GM23338 (cell line): ENCODE data around the gene RASL11B. TPM values are rescaled to one million over a fixed set of nuclear protein-coding genes. Genes with fewer than 3 reads are reported as not detected.
A peak's percentile ranks its signal among the peaks of the same experiment; 100 is the strongest.

ENCODE experiments used
- ATAC-seq: fragments of 200-7000 bp; cut with Tn5 transposase; 3 replicates; pipeline ENCODE4 v1.9.1; 2020
- DNase-seq: peaks from one replicate; pipeline ENCODE4 v3.0.0-alpha.2; 2015; ENCODE audit warnings: low spot score
- H2AFZ ChIP-seq: fragments of 200-600 bp; sonication (generic); 2 replicates; pipeline ENCODE4 v1.8.0; 2016; ENCODE audit warnings: antibody characterized with exemption, mild to moderate bottlenecking, moderate library complexity
- H3F3A ChIP-seq: fragments of 200-600 bp; sonication (generic); replicated peaks from 2 replicates; pipeline ENCODE4 v1.8.0; 2017; ENCODE audit warnings: antibody characterized with exemption, mixed run types, low read depth
- H3K27ac ChIP-seq: fragments of 200-600 bp; sonication (generic); 2 replicates; pipeline ENCODE4 v1.6.1; 2016; ENCODE audit warnings: low read depth
- H3K27me3 ChIP-seq: fragments of 200-600 bp; sonication (generic); 2 replicates; pipeline ENCODE4 v1.8.0; 2016; ENCODE audit warnings: mild to moderate bottlenecking, mixed run types, moderate library complexity; ENCODE audit not compliant: insufficient read depth
- H3K36me3 ChIP-seq: fragments of 200-600 bp; sonication (generic); 2 replicates; pipeline ENCODE4 v1.8.0; 2016; ENCODE audit warnings: mild to moderate bottlenecking; ENCODE audit not compliant: insufficient read depth
- H3K4me1 ChIP-seq: fragments of 200-600 bp; sonication (generic); 2 replicates; pipeline ENCODE4 v1.8.0; 2016; ENCODE audit warnings: mild to moderate bottlenecking, moderate library complexity; ENCODE audit not compliant: insufficient read depth
- H3K4me2 ChIP-seq: fragments of 200-600 bp; sonication (generic); 2 replicates; pipeline ENCODE4 v1.7.1; 2017; ENCODE audit warnings: mixed run types
- H3K4me3 ChIP-seq: fragments of 200-600 bp; sonication (generic); 2 replicates; pipeline ENCODE4 v1.6.1; 2016; ENCODE audit warnings: mixed run types
- H3K79me2 ChIP-seq: fragments of 200-600 bp; sonication (generic); replicated peaks from 2 replicates; pipeline ENCODE4 v1.8.0; 2017; ENCODE audit warnings: mild to moderate bottlenecking; ENCODE audit not compliant: insufficient read depth
- H3K9me2 ChIP-seq: fragments of 200-600 bp; sonication (generic); 2 replicates; pipeline ENCODE4 v1.8.0; 2017; ENCODE audit not compliant: insufficient read depth
- H4K20me1 ChIP-seq: fragments of 200-600 bp; sonication (generic); replicated peaks from 2 replicates; pipeline ENCODE4 v1.8.0; 2017; ENCODE audit warnings: mild to moderate bottlenecking; ENCODE audit not compliant: insufficient read depth
- H3K27ac Mint-ChIP-seq: 2 replicates; pipeline ENCODE4 v1.8.0; 2020; ENCODE audit warnings: inconsistent platforms, mild to moderate bottlenecking, moderate library complexity, mixed read lengths
- H3K27me3 Mint-ChIP-seq: 3 replicates; pipeline ENCODE4 v1.8.0; 2022; ENCODE audit warnings: low read depth, mild to moderate bottlenecking, moderate library complexity, mixed read lengths, inconsistent platforms; ENCODE audit not compliant: insufficient read depth, poor library complexity
- H3K36me3 Mint-ChIP-seq: 3 replicates; pipeline ENCODE4 v1.8.0; 2021; ENCODE audit warnings: low read depth, mild to moderate bottlenecking, inconsistent platforms, moderate library complexity, mixed read lengths
- H3K4me1 Mint-ChIP-seq: 3 replicates; pipeline ENCODE4 v1.8.0; 2020; ENCODE audit warnings: mild to moderate bottlenecking, inconsistent platforms, mixed read lengths
- H3K4me3 Mint-ChIP-seq: 3 replicates; pipeline ENCODE4 v1.8.0; 2021; ENCODE audit warnings: moderate library complexity, mild to moderate bottlenecking, inconsistent platforms, mixed read lengths
- H3K9me3 Mint-ChIP-seq: 3 replicates; pipeline ENCODE4 v1.8.0; 2020; ENCODE audit warnings: moderate library complexity, mild to moderate bottlenecking, inconsistent platforms, mixed read lengths
- CREB1 ChIP-seq: fragments of 250-450 bp; sonication (Bioruptor Pico); IDR thresholded peaks from 2 replicates; pipeline ENCODE4 v1.5.0; 2020; ENCODE audit warnings: low read depth, mild to moderate bottlenecking, moderate library complexity
- CTCF ChIP-seq, 2 experiments: fragments of 200-600 bp in 1 of 2; sonication (generic) in 1 of 2; conservative IDR thresholded peaks; 2 replicates each; pipeline versions ENCODE4 v1.5.1 to v1.6.1; 2016 to 2017; ENCODE audit warnings: antibody characterized with exemption in 2 of 2, low read depth in 2 of 2, mild to moderate bottlenecking in 2 of 2, moderate library complexity in 1 of 2
- EZH2phosphoT487 ChIP-seq: fragments of 200-600 bp; sonication (generic); IDR thresholded peaks from one replicate; pipeline ENCODE4 v1.8.1; 2018; ENCODE audit warnings: antibody characterized with exemption; ENCODE audit not compliant: unreplicated experiment
- JUNB ChIP-seq: IDR thresholded peaks from one replicate; pipeline ENCODE4 v1.6.1; 2016; ENCODE audit warnings: antibody characterized with exemption; ENCODE audit not compliant: unreplicated experiment
- POLR2AphosphoS5 ChIP-seq: IDR thresholded peaks from 2 replicates; pipeline ENCODE4 v1.6.1; 2016; ENCODE audit warnings: antibody characterized with exemption, low read depth
- STAT1 ChIP-seq: IDR thresholded peaks from one replicate; pipeline ENCODE4 v1.6.1; 2016; ENCODE audit warnings: antibody characterized with exemption; ENCODE audit not compliant: unreplicated experiment
- ZNF114 ChIP-seq: fragments of 250-450 bp; sonication (Bioruptor Pico); IDR thresholded peaks from 2 replicates; pipeline ENCODE4 v1.5.0; 2020; ENCODE audit warnings: mild to moderate bottlenecking, moderate library complexity
- polyA plus RNA-seq: library from polyadenylated mRNA; unstranded; fragments of >200 nt; fragmentation: Nextera tagmentation; extraction: Ambion mirVana; gene quantifications from 2 replicates; pipeline ENCODE4 v1.2.1, GENCODE V29; 2016
- total RNA-seq: library from RNA; depleted of rRNA; stranded (reverse); fragments of >200 nt; shearing (Covaris generic); gene quantifications from 2 replicates; pipeline ENCODE4 v1.2.3, GENCODE V29; 2014
- TF ChIP-seq, protein P1 (sequence below): IDR thresholded peaks from one replicate; pipeline ENCODE4 v1.6.1; 2018; ENCODE audit warnings: antibody characterized with exemption; ENCODE audit not compliant: unreplicated experiment
- TF ChIP-seq, protein P2 (sequence below): IDR thresholded peaks from 2 replicates; pipeline ENCODE4 v1.6.1; 2016; ENCODE audit warnings: antibody characterized with exemption

Gene RASL11B
- total and polyA plus RNA-seq, 2 experiments from 2014 or later: 69.7 to 100.0 TPM

- H3F3A ChIP-seq: peaks cover 59% of the 10 kb centered on the region
- Mint-ChIP-seq H3K4me1 (peaks cover 73% of the 10 kb centered on the region), H3K27me3 (peaks cover 8% of the 10 kb centered on the region), H3K4me3 (peak overlapping the region; percentile 91), H3K27ac (peak overlapping the region; percentile 68; the same call in 1 of the 2 replicates), H3K36me3 (peaks cover 53% of the 10 kb centered on the region), H3K9me3 (no peaks in the 10 kb centered on the region)
- H3K9me2 ChIP-seq: no peaks in the 10 kb centered on the region; the same call in 1 of the 2 replicates
- no peak overlapping the region for H2AFZ ChIP-seq
- H3K4me1 ChIP-seq: peaks cover 45% of the 10 kb centered on the region
- peak overlapping the region; percentile 81 for H3K27ac ChIP-seq
- H3K36me3 ChIP-seq: peaks cover 36% of the 10 kb centered on the region
- TF ChIP-seq POLR2AphosphoS5: peak; percentile 34; the same call in 1 of the 2 replicates
- TF ChIP-seq ZNF114 (CRISPR knock-in tag): no peak
- no peak for TF ChIP-seq STAT1
- DNase-seq: no peak
- no peaks in the 10 kb centered on the region for H3K27me3 ChIP-seq
- H4K20me1 ChIP-seq: peaks cover 27% of the 10 kb centered on the region
- H3K4me3 ChIP-seq: peak overlapping the region; percentile 98
- ATAC-seq: no peak
- H3K79me2 ChIP-seq: peaks cover 35% of the 10 kb centered on the region
- peak overlapping the region; percentile 98 for H3K4me2 ChIP-seq
Measured at GRCh38 chr4:52865300-52865699, 3.2 kb downstream of the RASL11B start.

DNA sequence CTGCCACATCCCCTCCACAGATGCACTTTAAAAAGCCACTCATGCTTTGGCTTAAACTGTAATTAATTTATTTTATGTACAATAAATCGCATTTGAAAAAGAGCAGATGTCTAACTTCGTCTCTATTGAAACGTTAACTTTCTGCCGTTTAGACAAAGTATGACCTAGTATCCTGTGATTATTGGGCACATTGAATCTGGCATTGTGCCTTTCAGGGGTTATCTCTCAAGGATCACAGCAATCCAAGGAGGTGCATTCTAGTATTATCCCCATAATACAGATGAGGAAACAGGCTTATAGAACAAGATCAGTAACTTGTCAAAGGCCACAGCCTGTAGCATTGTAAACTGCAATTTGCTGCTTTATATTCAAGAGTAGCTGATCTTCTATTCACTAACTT, 4.6 kb downstream of the RASL11B start:
- peak overlapping the region; percentile 81 for H3K27ac ChIP-seq
- H3K27ac Mint-ChIP-seq: no peak overlapping the region
- peaks cover 68% of the 10 kb centered on the region for H3K4me1 Mint-ChIP-seq

More for the DNA sequence above, 4.6 kb downstream of the RASL11B start:
- TF ChIP-seq CREB1 (no peak), JUNB (no peak), CTCF (conservative IDR thresholded peaks at IDR 0.05; ENCODE audit: low read depth in 2 of 2) (no peak), EZH2phosphoT487 (no peak)
- TF ChIP-seq, protein P1, sequence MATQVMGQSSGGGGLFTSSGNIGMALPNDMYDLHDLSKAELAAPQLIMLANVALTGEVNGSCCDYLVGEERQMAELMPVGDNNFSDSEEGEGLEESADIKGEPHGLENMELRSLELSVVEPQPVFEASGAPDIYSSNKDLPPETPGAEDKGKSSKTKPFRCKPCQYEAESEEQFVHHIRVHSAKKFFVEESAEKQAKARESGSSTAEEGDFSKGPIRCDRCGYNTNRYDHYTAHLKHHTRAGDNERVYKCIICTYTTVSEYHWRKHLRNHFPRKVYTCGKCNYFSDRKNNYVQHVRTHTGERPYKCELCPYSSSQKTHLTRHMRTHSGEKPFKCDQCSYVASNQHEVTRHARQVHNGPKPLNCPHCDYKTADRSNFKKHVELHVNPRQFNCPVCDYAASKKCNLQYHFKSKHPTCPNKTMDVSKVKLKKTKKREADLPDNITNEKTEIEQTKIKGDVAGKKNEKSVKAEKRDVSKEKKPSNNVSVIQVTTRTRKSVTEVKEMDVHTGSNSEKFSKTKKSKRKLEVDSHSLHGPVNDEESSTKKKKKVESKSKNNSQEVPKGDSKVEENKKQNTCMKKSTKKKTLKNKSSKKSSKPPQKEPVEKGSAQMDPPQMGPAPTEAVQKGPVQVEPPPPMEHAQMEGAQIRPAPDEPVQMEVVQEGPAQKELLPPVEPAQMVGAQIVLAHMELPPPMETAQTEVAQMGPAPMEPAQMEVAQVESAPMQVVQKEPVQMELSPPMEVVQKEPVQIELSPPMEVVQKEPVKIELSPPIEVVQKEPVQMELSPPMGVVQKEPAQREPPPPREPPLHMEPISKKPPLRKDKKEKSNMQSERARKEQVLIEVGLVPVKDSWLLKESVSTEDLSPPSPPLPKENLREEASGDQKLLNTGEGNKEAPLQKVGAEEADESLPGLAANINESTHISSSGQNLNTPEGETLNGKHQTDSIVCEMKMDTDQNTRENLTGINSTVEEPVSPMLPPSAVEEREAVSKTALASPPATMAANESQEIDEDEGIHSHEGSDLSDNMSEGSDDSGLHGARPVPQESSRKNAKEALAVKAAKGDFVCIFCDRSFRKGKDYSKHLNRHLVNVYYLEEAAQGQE: no peak
- TF ChIP-seq, protein P2, sequence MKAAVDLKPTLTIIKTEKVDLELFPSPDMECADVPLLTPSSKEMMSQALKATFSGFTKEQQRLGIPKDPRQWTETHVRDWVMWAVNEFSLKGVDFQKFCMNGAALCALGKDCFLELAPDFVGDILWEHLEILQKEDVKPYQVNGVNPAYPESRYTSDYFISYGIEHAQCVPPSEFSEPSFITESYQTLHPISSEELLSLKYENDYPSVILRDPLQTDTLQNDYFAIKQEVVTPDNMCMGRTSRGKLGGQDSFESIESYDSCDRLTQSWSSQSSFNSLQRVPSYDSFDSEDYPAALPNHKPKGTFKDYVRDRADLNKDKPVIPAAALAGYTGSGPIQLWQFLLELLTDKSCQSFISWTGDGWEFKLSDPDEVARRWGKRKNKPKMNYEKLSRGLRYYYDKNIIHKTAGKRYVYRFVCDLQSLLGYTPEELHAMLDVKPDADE: no peak
- no peak overlapping the region for H2AFZ ChIP-seq
- H3K36me3 Mint-ChIP-seq: peaks cover 59% of the 10 kb centered on the region
- no peak for DNase-seq
- peak overlapping the region; percentile 91; the same call in 1 of the 3 replicates for H3K4me3 Mint-ChIP-seq
- peaks cover 3% of the 10 kb centered on the region; the same call in 2 of the 3 replicates for H3K9me3 Mint-ChIP-seq
- H3K4me3 ChIP-seq: 0 out of 2 replicates have a peak overlapping the region, but pooled peaks have one; percentile 98
- H3K9me2 ChIP-seq: no peaks in the 10 kb centered on the region; the same call in 1 of the 2 replicates
- H4K20me1 ChIP-seq: peaks cover 27% of the 10 kb centered on the region
- no peak for ATAC-seq
- peaks cover 51% of the 10 kb centered on the region for H3F3A ChIP-seq
- no peaks in the 10 kb centered on the region for H3K27me3 ChIP-seq
- H3K36me3 ChIP-seq: peaks cover 36% of the 10 kb centered on the region
- H3K27me3 Mint-ChIP-seq: peaks cover 3% of the 10 kb centered on the region
- H3K79me2 ChIP-seq: peaks cover 35% of the 10 kb centered on the region
- H3K4me1 ChIP-seq: peaks cover 32% of the 10 kb centered on the region
- H3K4me2 ChIP-seq: peak overlapping the region; percentile 20; the same call in 1 of the 2 replicates
